ENCODE data around the gene TBC1D22A.

TBC1D22A gene

DNA sequence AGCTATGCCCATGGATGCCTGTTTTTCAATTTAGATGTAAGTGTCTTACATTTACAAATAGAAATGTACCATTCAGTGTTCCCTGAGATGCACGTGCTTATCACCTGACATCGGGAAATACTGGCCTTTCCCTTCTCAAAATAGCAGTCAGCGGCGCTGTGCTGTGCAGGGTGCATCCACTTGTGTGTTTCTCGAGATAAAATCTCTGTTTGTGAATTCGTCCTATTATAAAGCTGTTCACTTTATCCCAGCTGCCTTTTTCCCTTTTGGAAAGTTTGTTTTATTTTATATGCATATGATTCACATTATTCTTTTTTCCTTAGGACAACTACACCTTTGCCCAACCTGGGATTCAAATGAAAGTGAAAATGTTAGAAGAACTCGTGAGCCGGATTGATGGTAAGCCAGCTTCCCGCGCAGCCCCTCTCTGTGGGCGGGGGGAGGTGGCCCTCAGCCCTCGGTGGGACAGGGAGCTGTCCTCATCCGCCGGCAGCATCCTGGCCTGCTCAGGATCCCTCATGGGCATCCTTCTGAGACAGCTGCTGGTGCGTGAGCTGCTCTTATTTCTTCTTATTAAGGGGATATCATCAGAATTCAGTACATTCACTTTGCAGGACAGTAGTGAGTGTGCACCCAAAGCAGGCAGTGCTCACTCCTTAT lies 235.0 kb downstream of the TBC1D22A start:
- DNase-seq, result no peak

DNA sequence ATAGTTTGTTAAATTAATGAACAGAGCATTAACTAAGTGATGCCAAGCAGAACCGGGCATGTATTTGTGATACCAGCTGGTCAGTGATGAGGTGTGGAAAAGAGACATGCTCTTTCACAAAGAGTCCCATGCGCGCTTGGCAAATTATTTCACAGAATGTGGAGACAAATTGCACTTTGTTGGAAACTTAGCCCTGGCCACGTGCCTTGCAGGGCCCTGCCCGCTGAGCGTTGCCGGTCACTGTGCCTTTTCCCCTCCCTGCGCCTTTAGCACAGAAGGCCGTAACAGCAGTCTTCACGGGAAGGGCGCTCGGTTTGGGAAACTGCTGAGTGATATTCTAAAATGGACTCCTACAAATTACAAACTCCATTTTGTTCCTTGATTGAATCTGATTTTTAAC lies 235.9 kb downstream of the TBC1D22A start:
- DNase-seq, result no peak

DNA sequence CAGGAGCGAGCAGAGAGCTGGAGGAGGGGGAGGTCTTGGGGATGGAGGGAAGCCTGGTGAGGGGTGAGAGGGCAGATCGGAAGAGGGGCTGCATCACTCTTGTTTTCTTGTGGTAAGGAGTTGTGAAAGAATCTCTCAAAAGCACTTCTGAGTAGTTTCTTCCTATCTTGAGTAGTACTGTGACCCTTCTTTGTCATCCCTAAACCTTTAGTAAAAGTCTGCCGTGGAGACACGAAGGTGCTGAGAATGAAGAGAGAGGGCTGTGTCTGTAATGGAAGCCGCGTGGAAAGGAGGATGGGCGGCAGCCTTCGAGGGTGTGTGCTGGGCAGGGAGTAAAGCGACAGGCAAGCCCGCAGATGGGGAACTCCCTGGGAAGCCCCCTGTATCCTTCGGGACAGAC lies 237.8 kb downstream of the TBC1D22A start:
- DNase-seq, result no peak

DNA sequence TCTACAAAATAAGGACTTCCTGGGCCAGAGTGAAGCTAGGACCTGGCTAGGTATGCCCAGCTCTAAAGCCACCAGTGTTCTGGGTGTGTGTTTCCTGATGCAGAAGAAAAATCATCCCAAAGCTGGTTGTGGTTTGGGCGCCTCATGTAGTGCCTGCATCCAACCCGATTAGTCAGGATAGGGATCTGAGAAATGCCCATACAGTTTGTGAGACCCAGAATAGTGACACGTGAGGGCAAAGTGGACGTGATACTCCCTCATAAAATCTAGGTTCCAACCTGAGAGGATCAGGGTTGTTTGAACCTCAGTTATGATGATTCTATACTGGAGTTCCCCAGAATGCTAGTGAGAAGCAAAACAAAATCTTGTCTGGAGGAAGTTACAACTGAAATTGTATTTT lies 238.4 kb downstream of the TBC1D22A start:
- no peak for DNase-seq

DNA sequence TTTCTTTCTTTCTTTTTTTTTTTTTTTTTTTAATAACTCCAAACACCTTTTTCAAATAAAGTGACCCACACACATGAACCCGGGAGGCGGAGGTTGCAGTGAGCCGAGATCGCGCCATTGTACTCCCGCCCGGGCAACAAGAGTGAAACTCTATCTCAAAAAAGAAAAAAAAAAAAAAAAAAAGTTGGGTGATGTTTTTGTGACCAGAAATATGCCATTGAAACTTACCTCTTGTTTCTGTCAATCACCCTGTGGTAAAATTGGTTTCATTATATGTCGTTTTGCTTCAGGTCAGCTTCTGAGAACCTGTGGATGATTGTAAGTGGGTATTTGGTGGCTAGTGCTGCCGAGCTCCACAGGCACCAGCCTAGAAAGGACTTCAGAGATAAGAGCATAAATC lies 238.8 kb downstream of the TBC1D22A start:
- no peak for DNase-seq

DNA sequence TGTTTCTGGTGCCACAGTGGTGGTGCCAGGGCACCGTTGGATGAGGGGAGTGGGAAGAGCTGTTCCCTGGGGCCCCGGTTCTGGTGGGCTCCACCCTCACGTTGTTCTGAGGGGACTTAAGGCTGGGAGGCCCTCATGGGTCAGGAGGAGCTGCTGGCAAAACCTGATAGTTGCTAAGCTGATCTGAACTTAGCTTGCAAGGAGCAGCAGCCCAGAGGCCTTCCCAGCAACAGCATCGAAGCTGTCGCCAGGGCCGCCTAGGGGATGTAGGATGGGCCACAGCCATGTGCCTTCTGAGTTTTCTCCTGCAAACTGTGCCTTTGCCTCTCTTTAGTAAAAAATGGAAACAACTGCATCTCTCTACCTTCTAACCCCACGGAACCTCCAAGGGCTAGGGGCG lies 240.2 kb downstream of the TBC1D22A start:
- DNase-seq, result no peak

DNA sequence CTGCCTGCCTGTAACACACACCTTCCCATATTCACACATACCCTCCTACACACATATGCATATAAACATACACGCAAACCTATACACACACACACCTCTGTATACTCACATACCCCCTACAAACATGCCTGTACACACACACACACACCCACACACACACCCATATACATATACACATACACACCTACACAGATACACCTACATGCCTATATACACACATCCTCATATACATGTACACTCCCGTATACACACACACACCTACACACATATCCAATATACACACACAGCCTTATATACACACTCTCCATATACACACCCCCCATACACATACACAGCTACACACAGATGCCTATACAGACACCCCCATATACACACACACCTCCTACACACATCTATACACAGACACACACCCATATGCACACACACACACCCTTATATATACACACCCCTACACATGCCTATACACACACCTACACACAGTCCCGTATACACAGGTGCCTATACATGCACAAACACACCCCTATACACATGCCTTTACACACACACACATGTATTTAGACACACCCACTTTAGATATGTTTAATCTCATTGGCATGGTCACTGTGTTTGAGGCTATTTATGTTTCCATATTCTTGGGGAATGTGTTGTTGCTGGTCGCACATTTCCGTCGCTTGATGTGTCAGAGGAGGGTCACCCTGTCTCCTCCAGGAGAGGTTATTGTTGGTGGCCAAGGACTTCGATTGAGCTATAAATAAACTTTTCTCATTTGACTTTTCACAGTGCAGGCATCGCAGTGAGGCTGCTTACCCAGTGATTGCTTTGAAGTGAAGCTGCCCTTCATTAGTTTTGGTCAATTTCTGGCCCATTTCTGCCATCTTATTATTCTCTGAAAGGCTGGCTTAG lies 243.3 kb downstream of the TBC1D22A start:
- no peak for DNase-seq

DNA sequence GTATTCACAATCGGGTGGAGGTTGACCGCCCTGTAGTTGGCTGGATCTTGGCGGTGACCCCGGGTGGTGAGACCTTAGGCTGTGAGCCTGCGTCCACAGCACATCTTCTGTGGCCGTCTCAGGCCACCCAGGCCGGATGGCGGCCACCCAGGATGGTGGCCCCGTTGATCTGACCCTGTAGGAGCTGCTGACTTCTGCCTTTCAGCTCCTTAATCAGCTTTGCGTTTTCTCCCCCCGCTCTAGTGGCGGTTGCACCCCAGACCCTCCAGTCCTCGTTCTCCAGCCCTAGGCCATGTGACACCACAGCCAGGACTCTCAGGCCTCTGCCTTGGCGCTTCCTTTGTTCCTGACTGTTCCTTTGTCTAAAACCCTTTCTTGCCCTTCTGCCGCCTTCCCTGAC lies 244.0 kb downstream of the TBC1D22A start:
- DNase-seq, result no peak

DNA sequence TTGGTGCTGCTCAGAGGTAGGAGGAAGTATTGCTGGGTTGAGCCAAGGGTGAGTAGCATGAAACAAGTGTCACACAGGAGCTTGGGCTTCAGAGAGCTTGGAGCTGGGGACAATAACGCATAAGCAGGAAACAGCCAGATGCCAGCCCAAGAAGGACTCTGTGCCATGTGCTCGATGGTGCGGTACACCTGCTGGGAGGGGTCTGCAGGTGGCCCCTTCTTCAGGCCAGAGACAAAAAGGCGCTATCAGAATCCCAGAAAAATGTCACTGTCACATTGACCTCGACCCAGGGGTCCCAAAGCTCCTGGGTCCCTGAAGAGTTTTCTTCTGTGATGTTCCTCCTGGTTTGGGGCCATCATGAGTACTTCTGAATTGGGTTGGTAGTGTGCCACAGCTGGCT lies 244.4 kb downstream of the TBC1D22A start:
- no peak for DNase-seq

DNA sequence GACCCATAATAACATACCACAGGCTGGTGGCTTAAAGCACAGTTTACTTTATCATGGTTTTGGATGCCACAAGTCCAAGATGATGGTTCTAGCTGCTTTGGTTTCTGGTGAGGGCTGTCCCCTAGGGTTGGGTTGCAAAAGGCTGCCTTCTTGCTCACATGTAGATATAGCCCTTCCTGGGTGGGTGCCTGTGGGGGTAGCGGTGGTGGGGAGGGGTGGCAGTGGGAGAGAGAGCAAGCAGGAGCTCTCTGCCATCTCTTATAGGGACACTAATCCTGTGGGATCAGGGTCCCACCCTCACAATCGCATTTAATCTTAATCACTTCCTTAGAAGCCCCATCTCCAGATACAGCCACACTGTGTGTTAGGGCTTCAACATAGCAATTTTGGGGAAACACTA lies 245.0 kb downstream of the TBC1D22A start:
- DNase-seq, result no peak

DNA sequence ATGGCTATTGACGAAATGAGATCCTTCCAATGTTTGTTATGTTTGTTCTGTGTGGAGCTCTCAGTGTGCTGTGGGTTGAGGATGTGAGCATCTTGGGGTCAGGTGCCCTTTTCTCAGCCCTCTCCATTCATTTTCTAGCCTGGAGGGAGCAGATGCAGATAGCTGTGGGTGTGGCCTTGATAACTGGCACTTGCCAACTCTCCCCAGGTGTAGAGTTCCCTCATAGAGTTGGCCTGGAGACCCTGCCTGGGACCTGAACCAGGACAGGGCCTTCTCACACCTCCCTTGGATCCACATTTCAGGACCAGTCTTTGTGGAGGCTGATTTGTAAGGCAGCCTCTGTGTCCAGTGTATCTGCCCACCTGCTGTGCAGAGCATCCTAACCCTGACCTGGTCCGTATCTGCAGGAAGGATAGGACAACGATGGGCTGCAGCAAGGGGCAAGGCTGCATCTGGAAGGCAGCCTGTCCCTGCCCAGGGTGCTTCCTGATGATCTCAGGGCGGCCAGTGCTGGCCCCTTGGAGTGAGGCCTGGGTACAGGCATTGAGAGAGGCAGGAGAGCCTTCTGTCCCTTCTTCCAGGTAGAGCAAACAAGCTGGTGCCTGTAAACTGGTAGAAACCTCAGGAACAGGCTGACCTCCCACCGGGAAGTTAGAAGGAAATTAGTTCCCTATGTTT lies 245.9 kb downstream of the TBC1D22A start:
- DNase-seq, result no peak

DNA sequence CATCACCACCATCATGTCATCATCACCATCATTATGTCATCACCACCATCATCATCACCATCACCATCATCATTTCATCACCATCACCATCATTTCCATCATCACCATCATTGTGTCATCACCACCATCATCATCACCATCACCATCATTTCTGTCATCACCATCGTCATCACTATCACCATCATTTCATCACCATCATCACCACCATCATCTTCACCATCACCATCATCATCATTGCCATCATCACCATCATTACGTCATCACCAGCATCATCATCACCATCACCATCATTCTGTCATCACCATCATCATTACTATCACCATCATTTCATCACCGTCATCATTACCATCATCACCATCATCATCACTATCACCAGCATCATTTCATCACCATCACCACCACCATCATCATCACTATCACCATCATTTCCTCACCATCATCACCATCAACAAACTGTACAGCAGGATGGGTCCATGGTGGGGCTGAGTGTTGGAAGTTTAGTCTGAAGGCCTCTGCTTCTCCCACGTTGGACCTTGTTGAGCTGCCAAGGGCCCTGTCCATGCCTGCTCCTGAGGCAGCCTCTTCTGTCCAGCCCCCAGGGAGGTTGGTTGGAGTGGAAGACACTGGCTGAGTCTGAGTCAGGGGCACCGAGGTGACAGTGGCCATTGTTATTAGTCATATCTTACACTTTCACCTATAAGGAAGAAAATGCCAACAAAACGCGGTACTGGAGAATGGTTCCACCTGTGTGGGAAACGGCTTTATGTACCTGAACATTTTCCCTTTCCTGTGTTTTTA lies 247.1 kb downstream of the TBC1D22A start:
- DNase-seq, result peak in 1 of 4 experiments; percentile 1

DNA sequence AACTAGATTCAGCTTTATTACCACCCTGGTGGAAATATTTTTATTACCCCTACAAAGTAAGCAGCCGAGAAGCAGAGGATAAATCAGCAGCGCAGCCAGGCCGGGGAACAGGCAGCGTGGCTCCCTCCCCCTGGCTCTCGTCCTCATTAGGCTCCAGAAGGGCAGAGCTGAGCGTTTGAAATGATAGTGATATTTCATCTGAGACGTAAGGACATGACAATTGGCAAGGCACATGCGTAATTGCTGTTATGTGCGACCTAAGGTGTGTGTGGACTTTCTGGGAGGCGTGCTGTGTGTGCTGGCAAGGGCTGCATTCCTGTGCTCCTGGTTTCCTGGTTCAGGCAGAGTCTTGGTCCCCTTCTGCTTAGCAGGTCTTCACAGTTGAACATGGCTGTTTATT lies 247.8 kb downstream of the TBC1D22A start:
- DNase-seq, result no peak

DNA sequence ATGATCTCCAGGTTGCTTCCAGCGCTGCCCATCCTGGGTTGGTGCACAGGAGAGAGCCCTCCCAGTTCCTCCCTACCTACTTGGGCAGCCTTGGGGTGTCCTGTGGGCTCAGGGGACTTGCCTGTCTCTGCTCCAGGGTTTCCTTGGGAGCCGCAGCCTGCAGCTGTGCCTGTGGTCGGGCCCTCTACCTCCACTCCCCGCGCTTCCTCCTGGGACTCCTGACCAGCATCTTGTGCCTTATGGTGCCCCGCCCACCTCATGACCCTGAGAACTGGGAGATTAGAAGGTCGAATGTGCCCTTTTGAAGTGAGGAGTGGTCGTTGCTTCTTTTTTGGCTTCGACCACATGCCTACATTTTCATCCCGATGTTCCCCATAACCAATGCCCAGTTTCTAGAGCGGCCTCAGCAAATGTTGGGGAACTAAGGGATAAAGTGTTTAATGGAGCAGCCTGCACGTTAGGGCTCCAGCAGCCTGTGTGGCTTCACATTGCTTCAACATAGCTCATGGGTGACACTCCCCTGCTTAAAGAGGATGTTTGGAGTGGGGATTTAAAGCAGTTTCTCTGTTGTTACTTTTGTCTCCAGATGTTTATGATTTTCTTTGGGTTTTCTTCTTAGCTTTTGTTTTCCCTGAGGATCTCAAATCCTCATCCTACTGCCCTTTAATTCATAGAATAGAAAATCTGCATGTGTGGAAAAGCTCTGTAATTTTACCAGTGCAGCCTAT lies 248.8 kb downstream of the TBC1D22A start:
- no peak for DNase-seq

DNA sequence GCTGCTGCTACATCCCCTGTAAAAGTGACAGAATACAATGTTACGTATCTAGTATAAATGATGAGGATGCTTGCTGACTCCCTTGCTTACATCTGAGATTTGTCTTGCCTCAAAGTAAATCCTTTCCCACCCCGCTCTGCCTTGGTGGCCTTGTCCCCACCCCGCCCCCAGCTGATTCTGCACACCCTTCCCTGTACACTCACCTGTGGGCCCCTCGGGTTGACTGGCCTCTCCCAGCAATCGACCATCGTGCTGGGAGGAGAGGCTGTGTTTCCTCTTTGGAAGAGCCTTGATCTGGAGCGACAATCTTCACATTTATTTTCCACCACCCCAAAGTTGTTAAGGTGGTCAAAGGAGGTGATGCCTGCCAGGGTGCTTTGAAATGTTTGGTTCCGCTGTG lies 249.4 kb downstream of the TBC1D22A start:
- DNase-seq, result no peak

DNA sequence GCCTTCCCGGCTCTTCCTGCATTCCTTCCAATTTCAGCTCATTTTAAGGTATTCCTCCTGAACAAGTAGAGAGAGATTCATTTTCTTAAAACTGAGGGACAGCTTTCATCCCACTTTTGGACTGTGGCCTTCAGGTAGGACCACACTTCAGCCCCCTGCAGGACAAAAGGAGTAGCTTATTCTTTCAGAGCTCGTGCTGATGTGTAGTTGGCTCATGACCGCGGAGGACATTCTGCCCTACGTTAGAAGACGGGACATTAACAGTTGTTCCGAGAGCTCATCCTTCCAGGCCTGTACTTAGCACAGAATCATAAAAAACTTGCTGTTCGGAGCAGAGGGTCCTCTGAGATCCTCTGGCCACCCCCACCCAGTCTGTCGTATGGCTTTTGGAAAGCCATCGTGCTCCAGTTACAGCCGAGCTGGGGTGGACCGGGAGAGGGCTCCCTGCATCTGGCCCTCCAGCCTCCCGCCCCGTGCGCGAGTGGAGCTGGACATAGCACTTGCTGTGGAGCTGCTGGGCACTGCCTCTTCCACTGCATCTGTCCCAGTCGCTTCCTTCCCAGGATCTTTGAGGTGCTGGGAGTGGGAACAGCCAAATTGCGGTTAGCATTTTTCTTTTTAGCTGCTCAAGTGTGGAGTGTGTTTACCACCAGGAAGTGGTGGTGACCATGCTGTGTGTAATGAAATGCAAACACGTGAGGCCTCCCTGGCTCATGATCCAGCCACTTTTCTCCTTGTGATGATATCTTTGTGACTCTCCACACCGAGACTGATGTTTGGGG lies 250.3 kb downstream of the TBC1D22A start:
- DNase-seq, result peak in 1 of 4 experiments; percentile 5

DNA sequence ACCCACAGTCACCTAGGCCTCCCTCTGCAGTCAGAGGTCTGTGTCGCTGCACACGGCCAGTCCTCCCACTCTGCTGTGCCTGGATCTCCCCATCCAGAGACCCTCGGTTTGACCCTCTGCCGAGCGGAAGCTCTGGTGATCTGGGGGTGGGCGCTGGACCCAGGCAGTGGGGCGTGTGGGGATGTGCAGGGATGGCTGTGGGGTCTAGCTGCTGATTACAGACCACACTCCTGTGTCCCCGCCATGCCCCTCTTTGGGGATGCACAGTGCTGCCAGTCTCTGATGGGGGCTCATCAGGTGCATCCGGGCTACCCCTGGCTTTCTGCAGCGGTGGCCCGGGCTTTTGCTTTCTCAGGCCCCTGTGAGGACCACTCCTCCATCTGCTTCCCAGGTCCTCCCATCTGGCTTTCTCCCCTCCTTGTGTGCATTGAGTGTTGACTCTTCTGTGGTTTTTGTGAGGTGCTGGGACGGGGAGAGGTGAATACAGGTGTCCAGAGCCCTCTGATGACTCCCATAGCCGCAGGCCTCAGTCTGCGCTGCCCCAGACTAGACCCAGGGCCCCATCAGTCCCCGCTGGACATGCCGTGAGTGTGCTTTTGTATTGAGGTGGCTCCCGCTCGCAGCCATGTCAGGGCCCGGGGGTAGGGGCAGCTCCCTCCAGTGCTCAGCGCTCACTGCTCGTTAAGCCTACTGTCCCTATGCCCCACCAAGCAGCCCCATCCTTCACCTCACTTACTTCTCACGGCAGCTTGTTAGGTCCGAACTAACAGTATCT lies 251.6 kb downstream of the TBC1D22A start:
- no peak for DNase-seq

DNA sequence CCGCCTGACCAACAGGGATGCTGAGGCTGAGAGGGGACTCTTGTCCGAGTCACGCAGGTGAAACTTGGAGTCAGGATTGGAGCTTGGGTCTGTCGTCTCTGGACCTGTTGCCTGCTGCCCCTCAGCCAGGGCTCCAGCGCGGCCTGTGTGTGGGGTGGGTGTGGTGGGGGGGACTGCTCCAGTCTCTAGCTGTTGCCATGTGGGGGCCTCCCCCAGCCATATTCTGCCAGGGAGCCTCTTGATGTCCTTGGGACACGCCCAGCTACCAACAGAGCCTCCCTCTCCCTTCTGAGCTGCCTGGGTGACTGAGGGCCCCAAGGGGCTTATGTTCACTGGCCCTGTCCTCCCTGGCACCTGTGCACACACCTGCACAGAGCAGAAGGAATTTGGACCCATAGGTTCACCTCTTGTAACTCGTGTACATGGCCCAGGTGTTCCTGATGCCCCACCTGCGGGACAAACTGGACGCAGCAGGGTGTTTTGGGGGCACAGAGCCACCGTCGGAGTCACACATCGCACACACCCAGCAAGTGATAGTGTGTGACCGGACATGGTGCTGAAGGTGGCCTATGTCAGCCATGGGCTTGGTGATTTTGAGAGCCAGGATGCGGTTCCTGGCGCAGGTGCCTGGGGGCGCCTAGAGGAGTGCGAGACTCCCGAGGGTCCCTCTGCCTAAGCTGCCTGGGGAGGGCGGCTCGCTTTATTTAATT lies 252.3 kb downstream of the TBC1D22A start:
- DNase-seq, result no peak

DNA sequence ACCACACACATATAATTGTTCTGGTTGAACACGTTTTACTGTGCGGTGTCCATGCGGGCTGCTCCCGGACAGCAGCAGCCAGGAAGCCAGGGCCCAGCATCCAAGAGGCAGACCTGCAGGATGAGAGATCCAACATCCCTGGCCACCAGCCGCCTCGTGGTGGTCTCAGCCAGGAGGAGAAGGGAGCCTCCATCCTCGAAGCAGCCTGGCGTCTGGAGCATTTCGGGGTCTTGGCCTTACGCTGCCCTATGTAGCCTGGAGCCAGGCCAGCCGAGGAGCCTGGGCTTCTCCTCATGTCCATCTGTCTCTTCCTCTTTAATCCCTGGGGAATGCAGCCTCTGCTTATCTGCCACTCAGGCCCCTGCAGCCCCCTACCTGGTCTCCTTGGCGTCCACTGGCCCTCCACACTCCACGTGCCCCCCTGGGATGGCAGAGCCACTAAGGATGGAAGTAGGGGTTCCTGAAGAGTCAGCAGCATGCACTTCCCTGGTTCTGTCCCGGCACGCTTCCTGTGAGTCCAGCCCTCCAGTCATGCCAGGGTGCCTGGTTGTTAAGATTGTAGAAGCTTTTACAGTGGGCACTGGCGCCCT lies 253.2 kb downstream of the TBC1D22A start:
- DNase-seq, result no peak

Measured in suppressor macrophage (primary cell).